ENCODE measurements around the gene FNDC10.

FNDC10 gene

DNA sequence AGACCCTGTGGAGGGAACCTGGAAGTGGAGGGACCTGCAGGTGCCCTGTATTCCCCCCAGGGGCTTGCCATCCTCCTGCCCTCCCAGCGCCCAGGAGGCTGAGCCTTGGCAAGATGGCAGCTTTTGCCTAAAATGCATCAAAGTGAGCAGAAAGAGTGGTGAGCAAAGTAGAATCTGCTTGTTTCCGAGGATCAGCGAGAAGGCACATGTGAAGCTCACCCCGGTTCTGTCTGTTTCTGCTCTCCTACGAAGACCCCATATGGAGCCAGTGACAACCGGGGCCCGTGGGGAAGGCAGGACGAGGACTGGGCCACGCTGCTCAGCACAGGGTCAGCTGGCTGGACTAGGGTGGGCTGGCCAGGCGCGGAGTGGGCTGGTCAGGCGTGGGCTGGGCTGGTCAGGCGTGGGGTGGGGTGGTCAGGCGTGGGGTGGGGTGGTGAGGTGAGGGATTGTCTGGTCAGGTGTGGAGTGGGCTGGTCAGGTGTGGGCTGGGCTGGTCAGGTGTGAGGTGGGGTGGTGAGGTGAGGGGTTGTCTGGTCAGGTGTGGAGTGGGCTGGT, 5.2 kb upstream of the FNDC10 start:
- Histone ChIP-seq H3K4me1 (ENCODE audit: control insufficient read depth in 1 of 2, insufficient read depth in 2 of 2, low read length in 2 of 2) (peaks cover 4 to 5% of the 10 kb centered on the region in 2 experiments), H2BK12ac (ENCODE audit: low read length) (no peak overlapping the region), H2AFZ (ENCODE audit: insufficient read depth, low read length, poor library complexity) (no peak overlapping the region), H4K8ac (ENCODE audit: low read depth, low read length) (no peak overlapping the region), H3K14ac (ENCODE audit: low read length) (no peak overlapping the region), H3K4me2 (ENCODE audit: low read length) (no peak overlapping the region), H3K27me3 (ENCODE audit: insufficient read depth, low read length) (peaks cover 13% of the 10 kb centered on the region), H3K18ac (ENCODE audit: low read length) (no peak overlapping the region), H3K36me3 (ENCODE audit: control insufficient read depth in 1 of 2, insufficient read depth in 2 of 2, low read length in 2 of 2) (no peaks in the 10 kb centered on the region), H2AK5ac (ENCODE audit: low read length) (no peak overlapping the region), H3K23ac (ENCODE audit: low read length) (no peak overlapping the region), H3K9ac (ENCODE audit: low read length) (no peak overlapping the region), H3K79me1 (ENCODE audit: low read length) (no peaks in the 10 kb centered on the region), H2BK120ac (ENCODE audit: insufficient read depth, low read length, poor library complexity) (no peak overlapping the region), H2BK5ac (ENCODE audit: low read depth, low read length, poor library complexity) (no peak overlapping the region), H3K79me2 (ENCODE audit: control insufficient read depth, insufficient read depth, low read length, poor library complexity) (no peaks in the 10 kb centered on the region), H3K27ac (ENCODE audit: low read depth, low read length) (no peak overlapping the region), H3K4me3 (ENCODE audit: low read depth, low read length) (no peak overlapping the region), H3K9me3 (ENCODE audit: insufficient read depth, low read depth, low read length) (peaks cover 7% of the 10 kb centered on the region), H4K12ac (ENCODE audit: low read depth, low read length) (no peak overlapping the region), H4K91ac (ENCODE audit: low read depth, low read length) (no peak overlapping the region), H3K4ac (ENCODE audit: low read depth, low read length) (no peak overlapping the region)
- WGBS (ENCODE audit: extremely low coverage, insufficient coverage, insufficient read length): no CpG with 5 or more reads among the region's 14 CpGs
- no peak for DNase-seq

DNA sequence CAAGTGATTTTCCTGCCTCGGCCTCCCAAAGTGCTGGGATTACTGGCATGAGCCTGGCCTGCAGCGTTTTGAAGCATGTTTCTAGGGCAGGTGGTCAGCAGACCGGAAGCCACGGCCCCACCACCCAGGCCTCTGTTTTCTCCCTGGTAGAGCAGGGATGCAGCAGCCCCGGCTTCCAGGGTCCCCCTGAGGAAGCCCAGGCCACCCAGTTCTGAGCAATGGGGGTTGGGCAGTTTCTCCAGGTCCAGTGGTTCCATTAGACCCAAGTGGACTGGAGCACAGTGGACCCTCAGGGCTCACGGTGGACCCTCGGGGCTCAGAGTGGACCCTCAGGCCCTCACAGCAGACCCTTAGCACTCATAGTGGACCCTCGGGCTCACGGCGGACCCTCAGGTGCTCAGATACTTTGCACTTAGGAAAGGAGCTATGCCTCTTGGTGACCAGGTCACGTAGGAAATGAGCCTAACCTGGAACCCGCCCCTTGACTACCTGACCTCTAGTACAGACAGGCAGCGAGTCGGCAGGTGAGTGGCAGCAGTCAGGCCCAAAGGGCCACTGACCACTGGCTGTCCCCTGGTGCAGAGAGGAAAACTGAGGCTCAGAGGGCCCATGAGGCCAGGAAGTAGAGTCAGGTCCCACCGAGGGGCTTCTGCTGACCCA, 4.6 kb upstream of the FNDC10 start:
- H3K4me2 ChIP-seq (ENCODE audit: low read length): no peak overlapping the region
- H3K9ac ChIP-seq (ENCODE audit: low read length): no peak overlapping the region
- no peak overlapping the region for H3K14ac ChIP-seq (ENCODE audit: low read length)
- no peak overlapping the region for H3K27ac ChIP-seq (ENCODE audit: low read depth, low read length)
- H4K91ac ChIP-seq (ENCODE audit: low read depth, low read length): no peak overlapping the region
- no peak overlapping the region for H2BK5ac ChIP-seq (ENCODE audit: low read depth, low read length, poor library complexity)
- no peak overlapping the region for H2BK120ac ChIP-seq (ENCODE audit: insufficient read depth, low read length, poor library complexity)
- peaks cover 15% of the 10 kb centered on the region for H3K27me3 ChIP-seq (ENCODE audit: insufficient read depth, low read length)
- H3K79me1 ChIP-seq (ENCODE audit: low read length): no peaks in the 10 kb centered on the region
- H3K36me3 ChIP-seq (ENCODE audit: control insufficient read depth in 1 of 2, insufficient read depth in 2 of 2, low read length in 2 of 2): no peaks in the 10 kb centered on the region
- no peak overlapping the region for H3K4ac ChIP-seq (ENCODE audit: low read depth, low read length)
- no peak overlapping the region for H3K23ac ChIP-seq (ENCODE audit: low read length)
- WGBS (ENCODE audit: extremely low coverage, insufficient coverage, insufficient read length): no CpG with 5 or more reads among the region's 15 CpGs
- H4K8ac ChIP-seq (ENCODE audit: low read depth, low read length): no peak overlapping the region
- H3K4me3 ChIP-seq (ENCODE audit: low read depth, low read length): no peak overlapping the region
- no peak overlapping the region for H4K12ac ChIP-seq (ENCODE audit: low read depth, low read length)
- H3K4me1 ChIP-seq (ENCODE audit: control insufficient read depth in 1 of 2, insufficient read depth in 2 of 2, low read length in 2 of 2): peaks cover 5 to 6% of the 10 kb centered on the region in 2 experiments
- no peak overlapping the region for H2AK5ac ChIP-seq (ENCODE audit: low read length)
- H2AFZ ChIP-seq (ENCODE audit: insufficient read depth, low read length, poor library complexity): no peak overlapping the region
- no peak for DNase-seq
- no peak overlapping the region for H2BK12ac ChIP-seq (ENCODE audit: low read length)
- no peak overlapping the region for H3K18ac ChIP-seq (ENCODE audit: low read length)
- peaks cover 7% of the 10 kb centered on the region for H3K9me3 ChIP-seq (ENCODE audit: insufficient read depth, low read depth, low read length)
- no peaks in the 10 kb centered on the region for H3K79me2 ChIP-seq (ENCODE audit: control insufficient read depth, insufficient read depth, low read length, poor library complexity)

DNA sequence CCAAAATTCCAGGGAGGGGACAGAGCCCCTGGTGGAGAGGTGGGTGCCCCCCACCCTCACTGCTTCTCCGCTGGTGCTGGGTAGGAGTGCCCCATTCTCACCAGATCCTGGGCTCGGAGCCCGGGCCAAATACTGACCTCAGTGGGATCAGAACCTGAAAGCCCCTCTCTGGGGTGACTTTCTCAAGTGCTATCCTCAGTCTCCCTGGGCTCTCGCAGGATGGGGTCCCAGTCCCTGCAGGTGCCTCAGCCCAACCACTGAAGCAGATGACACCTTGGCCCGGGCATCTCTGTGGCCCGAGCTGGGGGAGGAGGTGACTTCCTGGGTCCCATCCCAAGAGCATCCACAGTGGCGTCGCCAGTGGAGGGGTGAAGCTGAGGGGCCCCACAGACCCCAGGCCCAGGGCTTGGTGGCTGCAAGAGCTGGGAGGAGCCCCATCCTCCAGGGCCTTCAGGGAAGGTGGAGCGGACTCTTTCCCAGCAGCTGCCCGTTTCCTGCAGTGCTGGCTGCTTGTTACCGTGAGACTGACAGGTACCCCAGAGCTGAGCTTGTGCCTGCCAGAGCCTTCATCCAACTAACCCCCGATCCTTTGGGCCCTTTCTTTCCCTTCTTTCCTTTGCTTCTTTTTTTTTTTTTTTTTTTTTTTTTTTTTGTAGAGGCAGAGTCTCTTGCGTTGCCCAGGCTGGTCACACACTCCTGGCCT, 3.9 kb upstream of the FNDC10 start:
- H2BK12ac ChIP-seq (ENCODE audit: low read length): no peak overlapping the region
- peaks cover 9% of the 10 kb centered on the region in 2 experiments for H3K4me1 ChIP-seq (ENCODE audit: control insufficient read depth in 1 of 2, insufficient read depth in 2 of 2, low read length in 2 of 2)
- peaks cover 22% of the 10 kb centered on the region for H3K27me3 ChIP-seq (ENCODE audit: insufficient read depth, low read length)
- H3K4me3 ChIP-seq (ENCODE audit: low read depth, low read length): no peak overlapping the region
- H3K4me2 ChIP-seq (ENCODE audit: low read length): no peak overlapping the region
- H2AK5ac ChIP-seq (ENCODE audit: low read length): no peak overlapping the region
- no peak overlapping the region for H2BK5ac ChIP-seq (ENCODE audit: low read depth, low read length, poor library complexity)
- H2AFZ ChIP-seq (ENCODE audit: insufficient read depth, low read length, poor library complexity): no peak overlapping the region
- no peak overlapping the region for H3K4ac ChIP-seq (ENCODE audit: low read depth, low read length)
- H3K79me1 ChIP-seq (ENCODE audit: low read length): no peaks in the 10 kb centered on the region
- no peak overlapping the region for H4K8ac ChIP-seq (ENCODE audit: low read depth, low read length)
- no peak for DNase-seq
- H3K9me3 ChIP-seq (ENCODE audit: insufficient read depth, low read depth, low read length): peaks cover 11% of the 10 kb centered on the region
- H4K91ac ChIP-seq (ENCODE audit: low read depth, low read length): no peak overlapping the region
- H3K79me2 ChIP-seq (ENCODE audit: control insufficient read depth, insufficient read depth, low read length, poor library complexity): no peaks in the 10 kb centered on the region
- no peak overlapping the region for H3K14ac ChIP-seq (ENCODE audit: low read length)
- no CpG with 5 or more reads among the region's 13 CpGs for WGBS (ENCODE audit: extremely low coverage, insufficient coverage, insufficient read length)
- no peak overlapping the region for H4K12ac ChIP-seq (ENCODE audit: low read depth, low read length)
- no peak overlapping the region for H3K18ac ChIP-seq (ENCODE audit: low read length)
- H2BK120ac ChIP-seq (ENCODE audit: insufficient read depth, low read length, poor library complexity): no peak overlapping the region
- H3K27ac ChIP-seq (ENCODE audit: low read depth, low read length): no peak overlapping the region
- H3K36me3 ChIP-seq (ENCODE audit: control insufficient read depth in 1 of 2, insufficient read depth in 2 of 2, low read length in 2 of 2): no peaks in the 10 kb centered on the region
- H3K9ac ChIP-seq (ENCODE audit: low read length): no peak overlapping the region
- H3K23ac ChIP-seq (ENCODE audit: low read length): no peak overlapping the region

DNA sequence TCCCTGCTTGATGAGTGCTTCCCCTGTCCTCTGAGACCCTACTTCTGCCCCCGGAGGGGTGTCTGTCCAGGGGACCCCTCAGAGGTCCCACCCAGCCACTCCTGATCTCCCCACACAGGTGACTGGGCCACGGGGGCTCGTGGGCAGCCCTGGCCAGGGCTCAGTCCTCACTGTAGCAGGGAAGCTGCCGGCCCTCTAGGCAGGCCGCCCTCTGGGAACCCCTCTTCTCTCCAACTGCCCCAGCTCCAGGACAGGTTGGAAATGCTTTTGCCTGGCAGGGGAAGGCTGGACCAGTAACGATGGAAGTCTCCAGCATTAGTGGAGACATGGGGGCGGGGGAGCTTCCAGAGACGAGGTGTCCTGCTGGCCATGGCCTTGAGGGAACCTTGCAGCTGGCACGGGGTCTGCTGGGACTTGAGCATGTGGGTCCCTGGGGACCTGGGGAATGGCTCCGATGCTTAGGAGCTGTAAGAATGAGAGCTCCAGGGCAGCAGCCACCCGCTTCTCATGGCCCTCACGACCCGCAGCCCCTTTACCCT, 3.1 kb upstream of the FNDC10 start:
- Histone ChIP-seq H2BK120ac (ENCODE audit: insufficient read depth, low read length, poor library complexity) (no peak overlapping the region), H4K91ac (ENCODE audit: low read depth, low read length) (no peak overlapping the region), H3K18ac (ENCODE audit: low read length) (no peak overlapping the region), H3K27ac (ENCODE audit: low read depth, low read length) (no peak overlapping the region), H3K4me3 (ENCODE audit: low read depth, low read length) (no peak overlapping the region), H3K79me1 (ENCODE audit: low read length) (no peaks in the 10 kb centered on the region), H2BK12ac (ENCODE audit: low read length) (no peak overlapping the region), H2AFZ (ENCODE audit: insufficient read depth, low read length, poor library complexity) (no peak overlapping the region), H4K8ac (ENCODE audit: low read depth, low read length) (no peak overlapping the region), H2AK5ac (ENCODE audit: low read length) (no peak overlapping the region), H3K4ac (ENCODE audit: low read depth, low read length) (no peak overlapping the region), H3K79me2 (ENCODE audit: control insufficient read depth, insufficient read depth, low read length, poor library complexity) (no peaks in the 10 kb centered on the region), H3K27me3 (ENCODE audit: insufficient read depth, low read length) (peaks cover 26% of the 10 kb centered on the region), H3K4me2 (ENCODE audit: low read length) (no peak overlapping the region), H4K12ac (ENCODE audit: low read depth, low read length) (no peak overlapping the region), H3K4me1 (ENCODE audit: control insufficient read depth in 1 of 2, insufficient read depth in 2 of 2, low read length in 2 of 2) (peaks cover 9% of the 10 kb centered on the region in 2 experiments), H3K9me3 (ENCODE audit: insufficient read depth, low read depth, low read length) (peaks cover 11% of the 10 kb centered on the region), H3K14ac (ENCODE audit: low read length) (no peak overlapping the region), H3K9ac (ENCODE audit: low read length) (no peak overlapping the region), H3K23ac (ENCODE audit: low read length) (no peak overlapping the region), H3K36me3 (ENCODE audit: control insufficient read depth in 1 of 2, insufficient read depth in 2 of 2, low read length in 2 of 2) (no peaks in the 10 kb centered on the region), H2BK5ac (ENCODE audit: low read depth, low read length, poor library complexity) (no peak overlapping the region)
- DNase-seq: no peak
- no CpG with 5 or more reads among the region's 13 CpGs for WGBS (ENCODE audit: extremely low coverage, insufficient coverage, insufficient read length)
